PC-9 (cell line): ENCODE measurements around the gene MRPL48. TPM values are rescaled to one million over a fixed set of nuclear protein-coding genes. Genes with fewer than 3 reads are reported as not detected.
A peak's percentile ranks its signal among the peaks of the same experiment; 100 is the strongest.
"Not testable (repeated sequence)": the region's sequence is repeated elsewhere in the genome, so short reads cannot be mapped to it uniquely, and the experiment has no call there.

Source experiments
- BruUV-seq: library from RNA; stranded (reverse); fragments of 400-500 nt; replicated peaks from 2 replicates; lab custom pipeline; 2021; lab: Mats Ljungman, UMichigan
- CTCF ChIA-PET: fragments of 300-600 bp; sonication (Branson Sonifier 250); formaldehyde crosslinking; loops from one replicate; lab custom pipeline; 2022; ENCODE audit warnings: antibody characterized with exemption; lab: Charles Lee
- POLR2A ChIA-PET: fragments of 300-600 bp; sonication (Branson Sonifier 250); formaldehyde crosslinking; loops from one replicate; lab custom pipeline; 2022; ENCODE audit warnings: antibody characterized with exemption; ENCODE audit not compliant: unreplicated experiment; lab: Charles Lee
- DNase-seq, 2 experiments: peaks; one replicate each; pipeline versions ENCODE4 v3.0.0 to v3.0.0-alpha.2; 2015 to 2022; ENCODE audit warnings: mixed read lengths in 1 of 2
- H2AFZ ChIP-seq: fragments of 200-600 bp; sonication (generic); 2 replicates; pipeline ENCODE4 v1.8.1; 2017; ENCODE audit warnings: antibody characterized with exemption
- H3F3A ChIP-seq: fragments of 200-600 bp; sonication (generic); 2 replicates; pipeline ENCODE4 v1.8.1; 2017; ENCODE audit warnings: antibody characterized with exemption, mild to moderate bottlenecking, low read depth; ENCODE audit not compliant: insufficient read depth
- H3K27ac ChIP-seq: fragments of 200-600 bp; sonication (generic); 2 replicates; pipeline ENCODE4 v1.6.1; 2016; ENCODE audit warnings: mixed run types
- H3K27me3 ChIP-seq: fragments of 200-600 bp; sonication (generic); 2 replicates; pipeline ENCODE4 v1.6.1; 2016; ENCODE audit warnings: low read depth, mixed run types; ENCODE audit not compliant: insufficient read depth
- H3K36me3 ChIP-seq: fragments of 200-600 bp; sonication (generic); 2 replicates; pipeline ENCODE4 v1.6.1; 2016; ENCODE audit warnings: low read depth, mixed run types
- H3K4me1 ChIP-seq: fragments of 200-600 bp; sonication (generic); replicated peaks from 2 replicates; pipeline ENCODE4 v1.6.1; 2016; ENCODE audit warnings: mixed run types; ENCODE audit not compliant: insufficient read depth
- H3K4me2 ChIP-seq: fragments of 200-600 bp; sonication (generic); 2 replicates; pipeline ENCODE4 v1.6.1; 2017; ENCODE audit warnings: mixed run types
- H3K4me3 ChIP-seq: fragments of 200-600 bp; sonication (generic); 2 replicates; pipeline ENCODE4 v1.6.1; 2016; ENCODE audit warnings: mixed run types
- H3K79me2 ChIP-seq: fragments of 200-600 bp; sonication (generic); 2 replicates; pipeline ENCODE4 v1.6.1; 2017; ENCODE audit warnings: low read depth, mixed run types
- H3K9me2 ChIP-seq: fragments of 200-600 bp; sonication (generic); 2 replicates; pipeline ENCODE4 v1.8.1; 2017; ENCODE audit warnings: mild to moderate bottlenecking; ENCODE audit not compliant: insufficient read depth
- H3K9me3 ChIP-seq: fragments of 200-600 bp; sonication (generic); 2 replicates; pipeline ENCODE4 v1.8.1; 2016; ENCODE audit warnings: low read depth; ENCODE audit not compliant: insufficient read depth
- H4K20me1 ChIP-seq: fragments of 200-600 bp; sonication (generic); 2 replicates; pipeline ENCODE4 v1.8.1; 2017; ENCODE audit not compliant: insufficient read depth
- CTCF ChIP-seq: fragments of 200-600 bp; sonication (generic); conservative IDR thresholded peaks from 2 replicates; pipeline ENCODE4 v1.6.1; 2017; ENCODE audit warnings: mixed run types, antibody characterized with exemption, mild to moderate bottlenecking, moderate library complexity
- EZH2 ChIP-seq: fragments of 200-600 bp; sonication (generic); IDR thresholded peaks from 2 replicates; pipeline ENCODE4 v1.8.0; 2017; ENCODE audit warnings: antibody characterized with exemption, low read depth
- intact Hi-C: fragments of 100-400 bp; cut with micrococcal nuclease; formaldehyde crosslinking; loops from one replicate; pipeline ENCODE4 v1.10.0; 2022; ENCODE audit not compliant: unreplicated experiment
- total RNA-seq: library from RNA; stranded (reverse); gene quantifications from 2 replicates; pipeline ENCODE4 v1.2.3, GENCODE V29; 2021

MRPL48 gene
- total RNA-seq, 1 experiment from 2014 or later: 64.5 TPM

- H3K27ac ChIP-seq: peak overlapping the region; percentile 51
- TF ChIP-seq CTCF (no peak), EZH2 (no peak)
- H3F3A ChIP-seq: peaks cover 14% of the 10 kb centered on the region; the same call in 1 of the 2 replicates
- H3K9me2 ChIP-seq: no peaks in the 10 kb centered on the region
- H3K4me2 ChIP-seq: peak overlapping the region; percentile 74
- peak overlapping the region; percentile 61 for H2AFZ ChIP-seq
- H3K36me3 ChIP-seq: no peaks in the 10 kb centered on the region; the same call in 1 of the 2 replicates
- H3K9me3 ChIP-seq: no peaks in the 10 kb centered on the region
- peak overlapping the region; percentile 96; the same call in 1 of the 2 replicates for H3K4me3 ChIP-seq
- peaks cover 41% of the 10 kb centered on the region for H3K79me2 ChIP-seq
- H3K4me1 ChIP-seq: peaks cover 25% of the 10 kb centered on the region
- ChIA-PET POLR2A (interaction anchor here (0.5 to 1.7 kb wide), 8 partner anchors 18 to 636 kb away, joined by 3 to 15 read pairs (median 6); partner anchors contain the start of gene MRPL48), CTCF (interaction anchor here (0.6 kb wide), 1 partner anchor 25 kb away, joined by 3 read pairs; no protein-coding TSS in a partner anchor)
- BruUV-seq: TSS peak; percentile 80
- H3K27me3 ChIP-seq: no peaks in the 10 kb centered on the region
- intact Hi-C loops: loop anchor here (1.0 kb wide), 1 partner anchor 18 kb away; no protein-coding TSS in a partner anchor
- no peak for DNase-seq
- H4K20me1 ChIP-seq: peaks cover 23% of the 10 kb centered on the region
Measured at GRCh38 chr11:73761403-73761945, 26.2 kb upstream of the MRPL48 start.

GRCh38 chr11:73762732-73763131, 24.9 kb upstream of the MRPL48 start:
- no TSS peak for BruUV-seq

GRCh38 chr11:73766763-73767162, 20.9 kb upstream of the MRPL48 start:
- Histone ChIP-seq H3K4me2 (no peak overlapping the region), H2AFZ (no peak overlapping the region; the same call in 1 of the 2 replicates), H3K9me2 (no peaks in the 10 kb centered on the region), H4K20me1 (no peaks in the 10 kb centered on the region), H3K4me1 (0 out of 2 replicates have a peak, but pooled peaks cover 5% of the 10 kb centered on the region), H3K4me3 (no peak overlapping the region), H3K36me3 (no peaks in the 10 kb centered on the region), H3F3A (peaks cover 10% of the 10 kb centered on the region), H3K9me3 (no peaks in the 10 kb centered on the region), H3K27me3 (no peaks in the 10 kb centered on the region), H3K27ac (no peak overlapping the region), H3K79me2 (no peaks in the 10 kb centered on the region)
- TF ChIP-seq CTCF (no peak), EZH2 (no peak)
- intact Hi-C loops: no loop called here
- ChIA-PET POLR2A (interaction anchor here (0.5 to 0.6 kb wide), 2 partner anchors 53 to 309 kb away, joined by 6 to 47 read pairs; no protein-coding TSS in a partner anchor), CTCF (no interaction called here)
- no TSS peak for BruUV-seq
- DNase-seq: no peak

More at GRCh38 chr11:73762732-73763131, 24.9 kb upstream of the MRPL48 start:
- DNase-seq: no peak
- CTCF ChIA-PET: no interaction called here
- Histone ChIP-seq H3K9me3 (no peaks in the 10 kb centered on the region), H3K4me1 (peaks cover 23% of the 10 kb centered on the region), H3K4me3 (no peak overlapping the region), H3K79me2 (peaks cover 30% of the 10 kb centered on the region), H4K20me1 (peaks cover 20% of the 10 kb centered on the region), H3K4me2 (no peak overlapping the region), H3F3A (peaks cover 14% of the 10 kb centered on the region), H3K27me3 (no peaks in the 10 kb centered on the region), H3K36me3 (no peaks in the 10 kb centered on the region), H3K9me2 (no peaks in the 10 kb centered on the region), H3K27ac (no peak overlapping the region), H2AFZ (no peak overlapping the region)
- intact Hi-C loops: no loop called here
- TF ChIP-seq EZH2 (no peak), CTCF (no peak)
- POLR2A ChIA-PET: interaction anchor here (0.6 to 1.6 kb wide), 2 partner anchors 17 to 116 kb away, joined by 7 to 11 read pairs; no protein-coding TSS in a partner anchor

GRCh38 chr11:73770811-73771210, 16.9 kb upstream of the MRPL48 start:
- H3K9me2 ChIP-seq, H3K4me3 ChIP-seq, POLR2A ChIA-PET, H3K4me1 ChIP-seq, H4K20me1 ChIP-seq, H3K79me2 ChIP-seq, H3K4me2 ChIP-seq, CTCF ChIA-PET, H3K36me3 ChIP-seq, H3K27ac ChIP-seq, DNase-seq, BruUV-seq, H3K9me3 ChIP-seq, H3F3A ChIP-seq, H3K27me3 ChIP-seq, H2AFZ ChIP-seq, intact Hi-C loops: not testable (repeated sequence)
